ENCODE data around the gene HSPG2. TPM values are rescaled to one million over a fixed set of nuclear protein-coding genes. Genes with fewer than 3 reads are reported as not detected.

HSPG2 gene
- total RNA-seq, 1 experiment from 2014 or later: 58.9 TPM

DNA sequence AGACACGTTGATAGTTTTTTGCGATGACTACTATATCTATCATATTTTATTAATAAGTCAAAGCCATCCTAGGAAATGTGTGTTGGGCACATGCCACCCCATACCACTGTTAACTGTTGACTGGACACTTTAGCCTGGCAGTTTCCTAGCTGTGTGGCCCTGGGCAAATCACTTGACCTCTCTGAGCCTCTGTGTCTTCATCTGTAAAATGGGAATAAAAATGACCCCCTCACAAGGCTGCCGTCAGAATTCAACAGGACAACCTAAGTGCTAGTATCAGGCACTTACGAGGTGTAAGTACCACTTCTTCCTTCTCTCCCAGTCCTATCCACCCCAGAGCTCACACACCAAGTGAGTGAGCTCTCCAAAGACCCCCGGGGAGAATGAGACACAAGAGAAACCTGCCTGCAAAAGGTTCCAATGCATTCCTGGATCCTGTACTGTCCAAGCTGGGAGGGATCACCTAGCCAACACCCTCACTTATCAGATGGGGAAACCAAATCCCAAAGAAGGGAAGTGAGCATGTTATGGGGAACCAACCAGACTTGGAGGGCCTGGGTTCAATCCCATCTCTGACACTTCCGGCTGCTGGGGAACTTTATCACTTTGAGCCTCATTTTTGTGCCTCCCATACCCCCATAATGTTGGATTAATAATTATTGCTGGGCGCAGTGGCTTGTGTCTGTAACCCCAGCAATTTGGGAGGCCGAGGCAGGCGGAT, 24.9 kb downstream of the HSPG2 start:
- no TSS peak for BruUV-seq (replicated peaks)
- Mint-ChIP-seq H3K4me1 (ENCODE audit: insufficient read depth, unreplicated experiment) (peaks cover 6% of the 10 kb centered on the region), H3K36me3 (ENCODE audit: insufficient read depth, unreplicated experiment) (peaks cover 38% of the 10 kb centered on the region), H3K27me3 (ENCODE audit: insufficient read depth, unreplicated experiment) (no peaks in the 10 kb centered on the region), H3K27ac (ENCODE audit: low read depth, unreplicated experiment) (no peak overlapping the region), H3K4me3 (ENCODE audit: unreplicated experiment) (no peak overlapping the region), H3K9me3 (ENCODE audit: unreplicated experiment) (no peaks in the 10 kb centered on the region)
- CTCF ChIA-PET: no interaction called here
- POLR2A ChIA-PET: no interaction called here
- TF ChIP-seq, protein P1, sequence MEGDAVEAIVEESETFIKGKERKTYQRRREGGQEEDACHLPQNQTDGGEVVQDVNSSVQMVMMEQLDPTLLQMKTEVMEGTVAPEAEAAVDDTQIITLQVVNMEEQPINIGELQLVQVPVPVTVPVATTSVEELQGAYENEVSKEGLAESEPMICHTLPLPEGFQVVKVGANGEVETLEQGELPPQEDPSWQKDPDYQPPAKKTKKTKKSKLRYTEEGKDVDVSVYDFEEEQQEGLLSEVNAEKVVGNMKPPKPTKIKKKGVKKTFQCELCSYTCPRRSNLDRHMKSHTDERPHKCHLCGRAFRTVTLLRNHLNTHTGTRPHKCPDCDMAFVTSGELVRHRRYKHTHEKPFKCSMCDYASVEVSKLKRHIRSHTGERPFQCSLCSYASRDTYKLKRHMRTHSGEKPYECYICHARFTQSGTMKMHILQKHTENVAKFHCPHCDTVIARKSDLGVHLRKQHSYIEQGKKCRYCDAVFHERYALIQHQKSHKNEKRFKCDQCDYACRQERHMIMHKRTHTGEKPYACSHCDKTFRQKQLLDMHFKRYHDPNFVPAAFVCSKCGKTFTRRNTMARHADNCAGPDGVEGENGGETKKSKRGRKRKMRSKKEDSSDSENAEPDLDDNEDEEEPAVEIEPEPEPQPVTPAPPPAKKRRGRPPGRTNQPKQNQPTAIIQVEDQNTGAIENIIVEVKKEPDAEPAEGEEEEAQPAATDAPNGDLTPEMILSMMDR (IDR thresholded peaks at IDR 0.05; ENCODE audit: unreplicated experiment): no peak
- no peak for DNase-seq (ENCODE audit: unreplicated experiment)
- intact Hi-C loops (cut with micrococcal nuclease): no loop called here

DNA sequence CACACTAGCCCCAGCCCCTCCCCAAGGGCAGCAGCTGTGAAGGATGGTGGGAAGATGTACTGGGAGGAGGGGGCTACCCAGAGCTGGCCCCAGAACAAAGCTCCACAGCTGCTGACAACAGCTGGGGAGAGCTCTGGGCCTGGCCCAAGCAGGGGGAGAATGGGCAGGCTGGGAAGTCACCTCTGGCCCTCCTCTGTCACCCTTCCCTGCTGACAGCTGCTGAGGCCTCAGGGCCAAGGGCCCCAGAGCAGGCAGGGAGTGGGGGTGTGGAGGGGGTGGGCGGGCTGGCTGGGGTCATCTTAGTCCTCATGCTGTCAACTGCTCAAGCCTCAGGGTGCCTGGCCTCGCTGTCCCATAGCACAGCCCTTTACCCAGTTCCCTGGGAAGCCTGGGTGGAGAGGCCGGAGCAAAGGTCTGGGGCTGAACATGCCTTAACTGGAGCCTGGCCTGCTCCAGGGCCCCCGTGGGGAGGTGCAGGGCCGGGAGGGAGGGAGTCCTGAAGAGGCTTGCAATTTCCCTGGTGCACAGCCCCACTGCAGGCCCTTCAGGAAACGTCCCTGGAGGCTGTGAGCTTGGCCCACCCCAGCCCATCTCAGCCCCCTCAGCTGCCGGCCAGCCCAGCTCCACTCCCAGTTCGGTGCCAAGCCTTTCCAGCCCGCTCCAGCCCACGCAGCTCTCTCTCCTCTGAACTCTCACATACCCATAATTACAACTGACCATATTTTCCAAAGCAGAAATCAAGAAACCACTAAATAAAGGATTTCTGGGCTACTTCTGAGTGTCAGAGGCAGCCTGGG, 25.7 kb downstream of the HSPG2 start:
- ChIA-PET POLR2A (interaction anchor here (0.6 kb wide), 1 partner anchor 43 kb away, joined by 3 read pairs; no protein-coding TSS in a partner anchor), CTCF (no interaction called here)
- Mint-ChIP-seq H3K36me3 (ENCODE audit: insufficient read depth, unreplicated experiment) (peaks cover 38% of the 10 kb centered on the region), H3K4me1 (ENCODE audit: insufficient read depth, unreplicated experiment) (peaks cover 6% of the 10 kb centered on the region), H3K27me3 (ENCODE audit: insufficient read depth, unreplicated experiment) (no peaks in the 10 kb centered on the region), H3K9me3 (ENCODE audit: unreplicated experiment) (no peaks in the 10 kb centered on the region), H3K4me3 (ENCODE audit: unreplicated experiment) (no peak overlapping the region), H3K27ac (ENCODE audit: low read depth, unreplicated experiment) (no peak overlapping the region)
- intact Hi-C loops (cut with micrococcal nuclease): no loop called here
- BruUV-seq (replicated peaks): no TSS peak
- DNase-seq (ENCODE audit: unreplicated experiment): no peak
- TF ChIP-seq, protein P1 (IDR thresholded peaks at IDR 0.05; ENCODE audit: unreplicated experiment): no peak

DNA sequence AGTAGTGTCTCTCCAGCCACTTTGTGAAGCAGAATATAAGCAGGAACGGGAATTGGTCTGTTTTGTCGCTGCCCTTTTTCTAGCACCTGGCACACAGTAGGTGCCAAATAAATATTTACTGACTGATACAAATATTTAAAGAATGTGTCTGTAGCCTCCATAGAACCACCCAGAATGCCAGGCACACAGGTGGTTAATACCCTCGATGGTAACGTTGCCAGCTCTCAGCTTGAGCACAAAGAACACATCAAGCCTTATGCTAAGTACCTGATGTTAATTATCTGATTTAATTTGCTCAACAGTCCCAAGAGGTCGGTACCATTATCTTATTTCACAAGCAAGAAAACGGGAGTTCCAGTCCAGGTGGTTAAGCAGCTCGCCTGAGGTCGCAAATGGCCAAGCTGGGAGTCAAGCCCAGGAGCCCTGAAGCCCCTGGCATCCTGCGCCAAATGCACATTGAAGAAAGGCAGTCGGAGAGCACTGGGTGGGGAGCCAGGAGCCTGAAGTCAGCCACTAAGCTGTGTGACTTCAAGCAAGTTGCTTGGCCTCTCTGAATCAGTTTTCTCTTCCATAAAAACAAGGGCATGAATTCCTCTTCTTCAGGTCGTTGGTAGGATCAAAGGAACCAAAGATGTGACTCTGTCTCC, 26.4 kb downstream of the HSPG2 start:
- H3K27ac Mint-ChIP-seq (ENCODE audit: low read depth, unreplicated experiment): no peak overlapping the region
- DNase-seq (ENCODE audit: unreplicated experiment): no peak
- peaks cover 32% of the 10 kb centered on the region for H3K36me3 Mint-ChIP-seq (ENCODE audit: insufficient read depth, unreplicated experiment)
- intact Hi-C loops (cut with micrococcal nuclease): no loop called here
- no TSS peak for BruUV-seq (replicated peaks)
- POLR2A ChIA-PET: interaction anchor here (0.6 kb wide), 1 partner anchor 43 kb away, joined by 3 read pairs; no protein-coding TSS in a partner anchor
- H3K27me3 Mint-ChIP-seq (ENCODE audit: insufficient read depth, unreplicated experiment): no peaks in the 10 kb centered on the region
- TF ChIP-seq, protein P1 (IDR thresholded peaks at IDR 0.05; ENCODE audit: unreplicated experiment): no peak
- H3K9me3 Mint-ChIP-seq (ENCODE audit: unreplicated experiment): no peaks in the 10 kb centered on the region
- CTCF ChIA-PET: no interaction called here
- peaks cover 6% of the 10 kb centered on the region for H3K4me1 Mint-ChIP-seq (ENCODE audit: insufficient read depth, unreplicated experiment)
- H3K4me3 Mint-ChIP-seq (ENCODE audit: unreplicated experiment): no peak overlapping the region

All from MCF 10A (cell line).